Cardiac septum (tissue), 1 donor: ENCODE measurements around the gene EIF4G3. TPM values are rescaled to one million over a fixed set of nuclear protein-coding genes. Genes with fewer than 3 reads are reported as not detected.

ENCODE experiments used
- DNase-seq: peaks from one replicate; pipeline ENCODE4 v3.0.0-alpha.2; 2020; ENCODE audit warnings: low spot score
- intact Hi-C: fragments of 100-400 bp; cut with DNase I; formaldehyde crosslinking; loops from one replicate; pipeline ENCODE4 v1.14.0; 2022
- total RNA-seq: library from RNA; stranded (reverse); fragmentation: NEBNext Ultra II Directional; extraction: Animal tissue kit (Norgen Biotek cat#: 25700); gene quantifications from one replicate; pipeline ENCODE4 v1.2.1, GENCODE V29; 2021
- donor health status: DM: no; HTN: no; CAD: no.

EIF4G3 gene
- total RNA-seq, 1 donor from 2014 or later: 45.6 TPM

DNA sequence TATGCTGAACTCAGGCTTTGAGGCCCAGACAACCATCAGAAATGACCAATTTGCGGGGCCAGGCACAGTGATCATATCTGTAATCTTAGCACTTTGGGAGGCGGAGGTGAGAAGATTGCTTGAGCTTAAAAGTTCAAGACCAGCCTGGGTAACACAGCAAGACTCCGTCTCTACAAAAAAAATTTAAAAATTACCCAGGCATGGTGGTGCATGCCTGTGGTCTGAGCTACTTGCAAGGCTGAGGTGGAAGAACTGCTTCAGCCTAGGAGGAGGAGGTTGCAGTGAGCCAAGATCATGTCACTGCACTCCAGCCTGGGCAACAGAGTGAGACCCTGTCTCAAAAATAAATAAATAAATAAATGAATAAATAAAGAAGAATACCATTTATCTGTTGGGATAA lies 156.5 kb downstream of the EIF4G3 start:
- intact Hi-C loops: no loop called here

DNA sequence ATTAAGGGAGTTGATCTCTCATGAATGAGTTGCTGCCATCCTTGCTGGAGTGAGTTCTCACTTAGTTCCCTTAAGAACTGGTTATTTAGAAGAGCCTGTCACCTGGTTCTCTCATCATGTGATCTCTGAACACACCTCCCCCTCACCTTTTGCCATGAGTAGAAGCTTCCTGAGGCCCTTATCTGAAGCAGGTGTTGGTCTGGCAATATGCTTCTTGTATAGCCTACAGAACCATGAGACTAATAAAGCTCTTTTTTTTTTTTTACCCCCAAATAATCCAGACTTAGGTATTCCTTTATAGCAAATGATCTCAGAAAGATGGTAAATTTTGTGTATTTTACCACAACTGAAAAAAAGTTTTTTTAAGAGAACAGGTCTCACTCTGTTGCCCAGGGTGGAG lies 158.0 kb downstream of the EIF4G3 start:
- intact Hi-C loops: no loop called here

More for the DNA sequence above, 156.5 kb downstream of the EIF4G3 start:
- DNase-seq: no peak

DNA sequence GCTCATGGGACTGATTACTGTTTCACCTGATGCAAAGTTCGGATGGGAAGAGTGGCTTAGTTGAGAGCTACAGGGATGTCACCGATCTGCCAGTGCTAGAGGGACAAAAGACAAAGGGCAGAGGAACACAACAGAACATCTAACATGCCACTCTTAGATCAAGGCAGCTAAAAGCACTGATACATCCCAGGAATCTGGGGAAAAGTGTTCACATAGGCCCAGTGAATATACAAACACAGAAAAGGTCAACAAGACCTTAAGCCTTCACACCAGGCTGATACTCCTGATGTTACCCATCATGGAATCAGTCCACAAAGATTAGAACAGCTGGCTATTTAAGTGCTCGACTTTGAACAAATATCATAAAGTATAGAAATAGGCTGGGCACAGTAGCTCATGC lies 163.2 kb downstream of the EIF4G3 start:
- intact Hi-C loops: no loop called here
- DNase-seq: no peak

More for the DNA sequence above, 158.0 kb downstream of the EIF4G3 start:
- no peak for DNase-seq

DNA sequence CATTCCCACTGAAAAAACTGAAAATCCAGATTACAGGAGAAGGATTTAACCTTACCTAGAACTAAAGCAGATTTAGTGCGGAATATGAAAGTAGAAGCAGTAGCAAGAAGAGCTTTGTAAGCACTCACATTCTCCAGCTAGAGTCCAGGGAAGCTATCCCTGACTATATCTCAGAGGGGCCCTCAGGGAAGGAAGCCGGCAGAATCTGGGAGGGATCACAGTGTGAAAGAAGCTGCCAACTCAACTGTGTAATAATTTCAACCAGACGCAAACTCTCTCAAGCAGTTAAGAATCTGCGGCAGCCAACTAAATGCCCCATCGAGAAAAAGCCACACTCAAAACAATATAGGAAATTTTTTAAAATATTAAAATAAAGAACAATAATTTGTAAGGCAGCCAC lies 163.8 kb downstream of the EIF4G3 start:
- intact Hi-C loops: no loop called here
- DNase-seq: no peak

DNA sequence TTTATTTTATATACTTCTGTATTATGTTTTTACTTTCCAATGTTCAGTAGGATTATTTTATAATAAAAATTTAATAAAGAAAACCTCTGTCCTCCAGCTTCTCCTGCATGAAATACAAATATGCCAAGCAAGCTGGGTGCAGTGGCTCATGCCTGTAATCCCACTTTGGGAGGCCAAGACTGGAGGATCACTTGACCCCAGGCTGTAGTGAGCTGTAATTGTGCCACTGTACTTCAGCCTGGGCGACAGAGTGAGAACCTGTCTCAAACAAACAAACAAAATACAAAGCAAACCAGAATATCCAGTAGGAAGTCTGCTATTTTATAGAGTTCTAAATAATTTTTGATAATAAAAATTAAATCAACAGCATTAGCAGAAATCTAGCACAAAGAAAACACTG lies 168.8 kb downstream of the EIF4G3 start:
- DNase-seq: no peak
- intact Hi-C loops: no loop called here

DNA sequence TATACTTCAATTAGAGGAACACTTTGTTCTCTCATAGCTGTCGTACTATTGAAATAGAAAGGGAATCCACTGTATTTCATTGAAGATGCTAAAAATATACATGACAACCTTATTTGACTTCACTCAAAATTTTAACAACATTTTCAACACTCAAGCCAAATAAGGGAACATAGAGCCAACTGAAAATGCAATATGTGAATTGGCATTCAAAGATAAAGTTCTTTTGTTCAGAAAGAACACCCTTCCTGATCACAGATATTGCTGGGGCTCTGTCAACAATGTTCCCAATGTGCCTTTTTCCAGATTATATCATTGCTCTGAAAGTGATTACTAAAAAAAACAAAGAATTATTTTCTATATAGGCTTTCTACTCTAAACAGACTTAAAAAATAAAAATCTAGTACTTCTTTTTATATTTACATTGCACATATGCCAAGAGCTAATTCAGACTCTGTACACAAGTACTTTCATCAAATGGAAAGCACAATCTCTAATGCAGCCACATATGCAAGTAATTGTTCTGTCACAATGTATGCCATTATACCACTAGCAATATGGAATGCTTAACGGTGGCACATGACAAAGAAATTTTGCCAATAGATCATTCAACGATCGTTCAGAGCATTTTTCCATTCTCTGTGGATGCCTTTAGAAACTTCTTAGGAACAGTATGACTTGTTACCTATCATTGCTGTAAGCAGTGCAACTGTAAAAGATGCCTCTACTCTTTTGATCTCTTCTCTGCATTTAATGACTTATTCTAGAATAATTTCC lies 171.0 kb downstream of the EIF4G3 start:
- intact Hi-C loops: no loop called here
- no peak for DNase-seq

DNA sequence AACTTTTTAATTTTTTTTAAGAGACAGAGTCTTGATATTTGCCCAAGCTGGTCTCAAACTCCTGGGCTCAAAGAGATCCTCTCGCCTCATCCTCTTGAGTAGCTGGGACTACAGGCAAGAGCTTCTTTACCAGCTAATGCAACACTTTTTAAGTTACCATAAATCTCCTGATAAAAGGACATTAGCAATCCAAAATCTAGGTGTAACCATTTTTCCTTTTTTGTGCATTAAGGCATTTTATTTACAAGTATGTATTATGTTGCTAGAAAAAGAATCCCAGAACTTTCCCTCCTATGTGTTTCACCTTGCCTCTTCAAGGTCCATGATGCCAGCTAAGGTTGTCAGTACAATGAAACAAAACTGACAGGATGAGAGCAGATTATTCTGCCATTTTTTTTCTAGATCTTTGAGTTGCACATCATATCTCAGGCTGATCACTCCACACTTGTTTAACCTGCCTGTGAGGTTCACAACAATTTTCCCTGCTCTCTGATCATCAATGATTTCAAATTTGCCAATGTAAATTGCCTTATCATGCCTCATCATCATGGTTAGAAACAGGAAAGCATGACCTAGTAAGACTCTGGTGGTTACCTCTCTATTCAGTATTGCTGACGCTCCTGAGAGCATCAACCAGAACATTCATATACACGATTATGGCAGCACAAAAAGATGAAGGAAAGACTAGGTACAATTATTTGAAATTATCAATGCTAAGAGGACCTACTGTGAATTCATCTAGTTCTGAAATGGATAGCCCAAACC lies 173.2 kb downstream of the EIF4G3 start:
- DNase-seq: no peak
- intact Hi-C loops: no loop called here

DNA sequence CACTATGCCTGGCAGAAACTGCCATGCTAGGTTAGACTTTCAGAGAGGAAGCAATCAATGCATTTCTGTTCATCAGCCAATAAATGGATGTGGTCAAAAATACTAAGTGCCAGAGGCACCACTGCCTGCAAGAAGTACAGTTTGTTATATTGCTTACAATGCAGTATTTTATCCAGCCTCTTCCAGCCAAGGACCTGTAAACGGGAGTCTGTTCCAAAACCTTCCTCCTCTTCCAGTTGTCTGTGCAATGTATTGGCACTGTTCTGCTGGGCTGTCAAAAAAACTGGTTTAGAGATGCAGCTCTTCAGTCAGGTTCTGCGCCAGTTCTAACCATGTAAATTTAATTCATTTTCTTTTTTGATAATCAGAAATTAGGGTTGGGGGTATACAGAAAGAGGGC lies 175.7 kb downstream of the EIF4G3 start:
- no peak for DNase-seq
- intact Hi-C loops: no loop called here

DNA sequence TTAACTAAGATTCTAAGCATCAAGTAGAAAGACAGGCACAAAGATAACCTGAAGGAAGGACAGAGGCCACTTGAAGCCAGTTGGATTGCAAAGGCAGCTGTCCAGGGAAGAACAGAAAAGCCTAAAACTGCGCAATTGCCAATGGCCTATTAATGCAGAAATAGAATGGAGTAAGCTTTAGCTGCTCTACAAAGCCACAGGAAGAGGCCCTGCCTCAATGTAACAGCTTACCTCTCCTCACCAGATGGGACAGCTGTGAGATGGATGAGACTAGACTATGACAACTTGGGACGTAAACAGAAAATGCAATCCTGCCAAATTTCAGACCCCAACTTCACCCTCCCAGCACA lies 176.5 kb downstream of the EIF4G3 start:
- intact Hi-C loops: no loop called here
- no peak for DNase-seq

DNA sequence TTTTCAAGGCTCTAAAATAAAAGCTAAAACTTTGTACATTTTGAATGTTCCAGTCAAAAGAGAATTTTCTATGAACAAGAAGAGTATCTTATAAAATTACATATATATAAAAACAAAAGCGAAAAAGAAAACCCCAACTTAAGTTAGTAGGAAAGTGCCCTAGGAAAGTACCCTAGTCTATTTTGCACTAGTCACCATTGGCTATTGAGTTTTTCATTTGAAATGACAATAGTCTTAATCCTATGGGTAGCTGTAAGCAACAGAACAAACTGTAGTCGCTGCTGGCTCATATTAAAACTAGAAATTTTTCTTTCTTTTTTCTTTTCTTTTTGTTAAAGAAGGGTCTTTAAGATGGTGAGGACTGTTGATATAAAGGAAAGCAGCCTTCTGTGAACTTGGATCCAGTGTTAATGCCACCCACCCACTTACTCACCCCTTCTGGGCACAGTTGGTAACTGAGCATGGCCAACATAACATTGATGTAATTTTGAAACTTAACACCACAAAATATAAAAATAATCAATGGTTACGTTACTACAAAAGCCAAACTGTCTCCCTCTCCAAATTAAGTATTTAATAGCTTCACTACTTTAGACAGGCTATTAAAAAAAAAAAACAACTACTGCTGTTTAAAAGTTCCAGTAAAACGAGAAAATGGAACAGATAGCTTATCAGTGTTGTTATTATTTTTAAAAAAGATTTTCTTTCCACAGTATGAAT lies 177.0 kb downstream of the EIF4G3 start:
- intact Hi-C loops: no loop called here
- DNase-seq: no peak

DNA sequence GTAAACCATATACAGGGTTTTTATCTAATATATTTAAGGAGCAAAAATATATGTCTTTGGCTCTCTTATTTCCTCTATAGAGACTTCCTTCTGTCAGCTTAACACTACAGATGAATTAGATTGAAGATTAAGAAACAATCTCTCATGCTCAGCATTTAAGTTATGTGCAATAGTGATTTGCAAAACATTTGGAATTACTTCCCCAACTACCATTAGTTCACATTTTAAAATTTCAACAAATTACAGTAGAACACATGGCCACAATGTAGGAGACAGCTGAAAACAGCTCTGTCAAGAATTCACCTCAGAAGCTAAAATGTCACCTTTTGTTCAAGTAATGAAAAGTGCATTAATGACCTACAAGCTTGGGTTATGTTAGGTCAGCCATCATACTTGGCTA lies 177.9 kb downstream of the EIF4G3 start:
- intact Hi-C loops: no loop called here
- DNase-seq: no peak

DNA sequence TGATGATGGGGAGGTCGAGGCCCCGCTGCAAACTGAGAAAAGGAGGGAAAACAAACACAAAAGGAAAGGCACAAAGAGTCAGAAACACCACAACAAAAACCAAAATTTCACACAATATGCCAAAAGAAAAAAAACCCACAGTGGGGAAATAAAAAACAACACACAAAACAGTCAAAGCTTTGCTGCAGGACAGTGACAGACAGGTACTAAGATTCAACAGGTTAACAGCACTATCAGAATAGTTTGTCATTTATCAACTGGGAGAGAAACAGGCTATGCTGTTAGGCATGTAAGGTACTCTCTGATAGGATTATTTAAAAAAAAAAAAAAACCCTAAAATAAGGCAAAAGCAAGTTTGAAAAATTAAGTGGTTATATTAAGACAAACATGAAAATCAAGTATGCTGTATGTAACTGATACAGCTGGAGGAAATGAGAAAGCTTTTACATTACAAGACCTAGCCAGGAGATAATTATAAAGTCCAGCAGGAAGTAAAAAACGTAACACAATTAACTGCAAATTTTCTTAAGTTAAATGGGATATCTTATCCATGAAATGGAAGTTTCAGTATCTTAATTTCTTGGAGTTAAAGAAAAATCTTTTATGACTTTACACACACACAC lies 179.0 kb downstream of the EIF4G3 start:
- intact Hi-C loops: no loop called here
- DNase-seq: no peak

DNA sequence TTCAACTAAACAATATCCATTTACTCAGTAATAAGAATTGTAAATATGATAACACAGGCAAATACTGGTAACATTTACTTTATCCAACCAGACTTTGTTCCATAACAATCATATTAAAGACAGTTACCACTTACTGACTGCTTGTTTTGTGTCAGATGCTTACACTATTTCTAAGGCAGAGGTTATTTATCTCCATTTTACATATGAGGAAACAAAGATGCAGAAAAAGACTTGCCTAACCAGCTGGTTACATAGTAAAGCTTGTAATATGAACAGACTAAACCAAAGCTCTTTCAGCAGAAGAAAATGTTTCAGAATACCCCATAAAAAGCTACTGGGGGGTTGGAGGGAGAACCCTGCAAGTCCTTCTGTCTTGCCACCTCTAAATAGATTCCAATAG lies 180.1 kb downstream of the EIF4G3 start:
- intact Hi-C loops: no loop called here

DNA sequence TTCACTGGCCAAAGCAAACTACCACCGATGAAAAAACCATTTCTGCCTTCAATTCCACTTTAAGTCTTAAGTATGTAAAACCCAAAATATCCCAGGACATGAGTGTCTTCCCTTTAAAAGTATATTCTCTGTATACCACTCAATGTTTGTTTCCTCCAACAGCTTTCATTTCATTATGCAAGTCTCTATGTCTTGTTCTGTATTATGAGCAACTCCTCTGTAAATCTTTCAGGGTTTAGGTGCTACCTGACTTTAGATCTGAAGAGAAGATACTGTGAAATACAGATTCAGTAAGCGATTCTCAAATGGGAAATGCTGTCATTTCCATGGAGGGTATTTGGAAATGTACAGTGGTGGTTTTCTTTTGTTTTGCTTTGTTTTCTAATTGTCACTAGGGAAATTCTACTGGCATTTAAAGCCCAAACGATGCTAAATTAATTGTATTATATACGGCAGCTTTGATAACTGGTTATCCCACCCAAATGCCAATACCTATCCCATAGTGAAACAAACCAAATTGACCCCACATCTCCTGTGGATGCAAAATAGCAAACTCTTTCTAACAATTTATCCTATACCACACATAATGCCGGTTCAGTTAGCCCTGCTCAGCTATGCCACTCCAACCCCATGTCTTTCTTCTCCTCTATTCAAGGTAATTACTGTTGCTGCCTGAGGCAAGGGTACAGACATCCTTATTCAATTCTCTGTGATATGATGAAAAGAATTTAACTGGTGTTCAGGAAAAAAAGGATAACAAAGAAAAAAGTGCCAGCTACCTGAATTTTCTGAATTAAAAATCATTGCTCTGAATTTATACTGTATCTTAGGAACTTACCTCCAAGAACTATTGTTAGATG lies 182.8 kb downstream of the EIF4G3 start:
- no peak for DNase-seq
- intact Hi-C loops: no loop called here

More for the DNA sequence above, 180.1 kb downstream of the EIF4G3 start:
- DNase-seq: no peak

DNA sequence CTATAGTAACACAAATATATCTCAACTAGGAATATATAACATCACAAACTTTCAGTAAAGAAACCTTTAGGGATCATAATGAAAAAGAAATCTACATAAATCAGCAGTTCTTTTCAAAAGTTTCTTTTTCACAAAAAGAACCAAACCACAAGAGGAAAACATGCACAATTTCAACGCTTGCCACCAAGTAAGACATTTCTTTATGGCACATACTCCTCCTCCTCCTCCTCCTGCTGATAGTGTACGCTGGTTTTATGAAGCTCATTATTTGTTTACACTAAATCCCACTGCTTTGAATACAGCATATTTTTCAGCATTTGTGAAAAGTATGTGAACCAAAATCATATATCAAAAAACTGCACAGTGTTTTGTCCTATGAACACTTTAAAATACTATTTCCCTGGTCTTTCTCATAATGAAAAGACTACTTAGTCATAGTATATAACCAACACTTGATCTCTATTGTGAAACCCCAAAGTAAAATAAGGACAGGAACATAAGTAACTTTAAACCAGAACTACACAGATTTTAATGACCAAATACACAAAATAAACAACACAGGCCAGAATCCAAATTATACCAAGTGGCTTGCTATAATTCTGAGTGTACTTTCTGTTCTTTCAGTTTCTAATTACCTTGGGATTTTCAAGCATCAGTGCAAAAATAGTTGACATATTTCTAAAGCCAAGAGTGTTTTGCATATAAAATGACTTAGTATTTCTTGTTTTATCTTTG lies 184.2 kb downstream of the EIF4G3 start:
- DNase-seq: no peak
- intact Hi-C loops: no loop called here

DNA sequence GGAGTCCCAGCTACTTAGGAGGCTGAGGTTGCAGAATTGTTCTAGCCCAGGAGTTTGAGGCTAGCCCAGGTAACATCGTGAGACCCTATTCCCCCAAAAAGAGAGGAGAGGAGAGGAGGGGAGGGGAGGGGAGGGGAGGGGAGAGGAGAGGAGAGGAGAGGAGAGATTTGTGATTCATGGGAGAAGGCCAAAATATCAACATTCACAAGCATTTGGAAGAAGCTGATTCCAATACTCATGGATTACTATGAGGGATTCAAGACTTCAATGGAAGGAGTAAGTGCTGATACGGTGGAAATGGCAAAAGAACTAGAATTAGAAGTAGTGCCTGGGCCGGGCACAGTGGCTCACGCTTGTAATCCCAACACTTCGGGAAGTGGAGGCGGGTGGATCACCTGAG lies 187.8 kb downstream of the EIF4G3 start:
- DNase-seq: no peak
- intact Hi-C loops: no loop called here

DNA sequence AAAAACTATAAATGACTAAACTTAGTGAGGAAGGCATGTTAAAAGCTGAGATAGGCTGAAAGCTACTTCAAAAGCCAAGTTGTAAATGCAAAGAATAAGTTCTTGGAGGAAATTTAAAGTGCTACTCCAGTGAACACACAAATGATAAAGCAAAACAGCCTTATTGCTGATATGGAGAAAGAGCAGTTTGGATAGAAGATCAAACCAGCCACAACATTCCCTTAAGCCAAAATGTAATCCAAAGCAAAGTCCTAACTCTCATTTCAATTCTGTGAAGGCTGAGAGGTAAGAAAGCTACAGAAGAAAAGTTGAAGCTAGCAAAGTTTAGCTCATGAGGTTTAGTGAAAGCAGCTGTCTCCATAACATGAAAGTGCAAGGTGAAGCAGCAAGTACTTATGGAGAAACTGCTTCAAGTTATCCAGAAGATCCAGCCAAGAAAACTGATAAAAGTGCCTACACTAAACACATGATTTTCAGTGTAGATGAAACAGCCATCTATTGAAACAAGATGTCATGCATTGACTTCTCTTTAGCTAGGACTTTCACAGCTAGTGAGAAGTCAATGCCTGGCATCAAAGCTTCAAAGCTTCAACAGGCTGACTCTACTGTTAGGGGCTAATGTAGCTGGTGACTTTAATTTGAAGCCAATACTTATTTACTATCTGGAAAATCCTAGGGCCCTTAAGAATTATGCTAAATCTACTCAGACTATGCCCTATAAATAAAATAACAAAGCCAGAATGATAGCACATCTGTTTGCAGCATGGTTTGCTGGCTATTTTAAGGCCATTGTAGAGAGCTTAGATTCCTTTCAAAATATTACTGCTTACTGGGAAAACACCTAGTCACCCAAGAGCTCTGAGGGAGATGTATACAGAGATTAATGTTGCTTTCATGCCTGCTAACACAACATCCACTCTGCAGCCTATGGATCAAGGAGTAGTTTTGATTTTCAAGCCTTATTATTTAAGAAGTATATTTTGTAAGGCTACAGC lies 188.6 kb downstream of the EIF4G3 start:
- intact Hi-C loops: no loop called here
- DNase-seq: no peak
